Stimulated activated CD8-positive, alpha-beta memory T cell treated with anti-CD3 and anti-CD28 coated beads, Interleukin-7, amount 100 ng/mL, for 4 hours (primary cell): Measurements from ENCODE around the gene OTX2.

Experiments used
- DNase-seq, 2 donors: peaks; one replicate each; pipeline ENCODE4 v3.0.0-alpha.2; 2020; ENCODE audit warnings: low read depth in 2 of 2

The OTX2 gene

GRCh38 chr14:56812364-56813141 is 2.3 kb upstream of the OTX2 start:
- DNase-seq: no peak

- DNase-seq: no peak
Observed at GRCh38 chr14:56811593-56812363, 1.5 kb upstream of the OTX2 start.

- DNase-seq: no peak
Observed at GRCh38 chr14:56810836-56811592, 735 bp upstream of the OTX2 start.

- DNase-seq: no peak
Observed at GRCh38 chr14:56809270-56810146, 771 bp downstream of the OTX2 start.

- DNase-seq: no peak
Observed at GRCh38 chr14:56808383-56809269, 1.7 kb downstream of the OTX2 start.

GRCh38 chr14:56808110-56808382 is 2.2 kb downstream of the OTX2 start:
- no peak for DNase-seq

GRCh38 chr14:56807386-56808109 is 2.7 kb downstream of the OTX2 start:
- no peak for DNase-seq

GRCh38 chr14:56806760-56807159 is 3.5 kb downstream of the OTX2 start:
- no peak for DNase-seq

- no peak for DNase-seq
Observed at GRCh38 chr14:56805992-56806727, 4.1 kb downstream of the OTX2 start.

- no peak for DNase-seq
Observed at GRCh38 chr14:56805201-56805991, 4.9 kb downstream of the OTX2 start.

- DNase-seq: no peak
Observed at GRCh38 chr14:56803816-56804535, 6.3 kb downstream of the OTX2 start.

- no peak for DNase-seq
Observed at GRCh38 chr14:56801920-56802319, 8.4 kb downstream of the OTX2 start.

- no peak for DNase-seq
Observed at GRCh38 chr14:56799343-56799645, 11.0 kb downstream of the OTX2 start.

- no peak for DNase-seq
Observed at GRCh38 chr14:56798447-56799342, 11.6 kb downstream of the OTX2 start.

GRCh38 chr14:56797569-56798446 is 12.5 kb downstream of the OTX2 start:
- DNase-seq: no peak

- no peak for DNase-seq
Observed at GRCh38 chr14:56797003-56797568, 13.2 kb downstream of the OTX2 start.
